ENCODE results near the gene DR1.

The DR1 gene

DNA sequence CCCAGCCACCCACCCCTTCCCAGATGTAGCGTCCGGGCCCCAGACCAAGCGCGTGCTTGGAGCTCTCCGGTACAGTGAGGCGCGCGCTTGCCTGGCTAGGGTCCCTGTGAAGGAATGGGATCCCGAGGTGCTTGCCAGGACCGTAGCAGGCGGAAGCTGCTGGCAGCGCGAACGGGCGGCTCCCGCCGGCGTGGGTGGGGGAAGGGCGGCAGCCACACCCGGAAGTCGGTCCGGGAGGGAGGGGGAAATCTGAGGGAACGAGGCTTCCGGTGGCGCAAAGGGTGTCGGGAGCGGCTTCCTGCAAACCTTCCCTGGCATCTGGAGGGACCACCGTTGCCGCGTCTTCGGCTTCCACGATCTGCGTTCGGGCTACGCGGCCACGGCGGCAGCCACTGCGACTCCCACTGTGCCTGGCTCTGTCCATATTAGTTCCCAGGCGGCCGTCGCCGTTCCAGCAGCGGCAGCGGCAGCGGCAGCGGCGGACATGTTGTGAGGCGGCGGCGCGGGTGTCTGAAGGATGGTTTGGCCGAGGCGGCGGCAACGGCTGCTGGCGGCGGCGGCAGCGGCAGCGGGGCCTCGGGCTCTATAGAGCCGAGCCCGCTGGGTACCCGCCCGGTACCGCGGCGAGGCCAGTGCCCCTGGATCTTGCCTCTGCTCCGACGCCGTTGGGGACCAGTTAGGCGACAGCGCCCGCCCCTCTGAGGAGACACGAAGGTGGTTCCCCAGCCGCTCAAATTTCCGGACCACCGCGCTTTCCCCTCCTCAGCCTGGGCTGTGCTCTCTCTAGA, at the start of gene DR1:
DR1 (plus strand) TSS at position 275 of the 788 bp plus-strand sequence. CDS start 739 bp downstream, outside the sequence.
- peak; percentile 10 for DNase-seq

DNA sequence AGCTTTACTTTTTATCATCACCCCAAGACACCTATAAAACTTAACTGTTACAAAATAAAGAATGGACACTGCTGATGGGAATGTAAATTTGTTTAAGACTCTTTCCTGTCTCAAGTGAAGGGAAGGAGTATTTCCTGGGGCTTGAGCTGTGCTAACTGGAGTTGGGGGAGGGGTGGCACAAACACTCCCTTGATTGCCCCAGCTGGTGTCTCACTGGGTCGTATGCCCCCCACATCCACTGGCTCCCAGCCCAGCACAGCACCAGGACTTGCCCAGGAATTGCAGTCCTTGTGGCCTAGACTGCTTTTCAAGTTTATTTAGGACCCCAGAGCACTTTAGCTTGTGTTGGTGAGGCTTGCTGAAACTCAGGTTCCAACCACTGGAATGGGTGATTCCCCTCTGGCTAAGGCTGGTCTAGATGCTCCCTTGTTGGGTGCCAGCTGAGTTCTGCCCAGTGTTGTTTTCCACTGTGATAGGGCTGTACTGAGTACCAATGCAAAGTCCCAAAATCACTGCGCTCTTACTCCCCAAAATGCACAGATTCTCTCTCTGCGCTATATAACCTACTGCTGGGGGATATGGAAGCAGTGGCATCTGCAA, 49.1 kb upstream of the DR1 start:
- DNase-seq, result no peak

- no peak for DNase-seq
Measured at GRCh38 chr1:93301131-93301530, 44.6 kb upstream of the DR1 start.

DNA sequence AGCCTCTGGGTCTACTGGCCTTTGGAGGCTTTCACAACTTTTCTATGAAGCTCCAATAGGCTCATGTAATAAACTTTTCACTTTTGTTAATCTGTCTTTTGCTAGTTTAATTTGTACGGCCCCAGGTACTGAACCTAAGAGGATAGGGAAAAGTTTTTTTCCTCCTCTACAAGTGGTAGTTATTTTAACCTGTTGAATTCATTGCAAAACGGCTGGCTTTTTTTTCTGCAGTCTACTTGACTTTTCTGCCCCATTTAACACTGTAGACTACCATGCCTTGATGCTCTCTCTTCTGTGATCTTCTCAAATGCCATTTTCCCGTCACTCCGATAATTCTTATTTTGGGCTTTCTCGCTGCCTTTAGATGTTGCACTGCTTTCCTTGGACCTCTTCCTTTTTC, 43.6 kb upstream of the DR1 start:
- no peak for DNase-seq

GRCh38 chr1:93304716-93305138, 41.0 kb upstream of the DR1 start:
- DNase-seq, result no peak

DNA sequence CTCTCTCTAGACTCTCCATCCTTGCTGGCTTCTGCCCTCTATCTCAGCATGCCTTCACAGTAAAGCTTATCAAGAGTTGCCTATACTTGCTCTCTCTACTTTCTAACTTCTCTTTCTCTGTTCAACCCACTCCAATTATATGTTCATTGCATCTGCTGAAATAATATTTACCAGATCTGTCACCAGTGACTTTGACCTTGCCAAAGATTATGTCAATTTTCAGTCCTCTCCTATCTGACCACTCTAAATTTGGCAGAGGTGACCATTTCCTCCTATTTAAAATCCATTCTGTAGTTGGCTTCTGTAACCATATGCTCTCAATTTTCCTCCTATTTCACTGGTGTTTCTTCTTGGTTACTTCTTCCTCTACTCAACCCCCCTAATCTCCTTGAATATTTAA, 38.8 kb upstream of the DR1 start:
- DNase-seq, result no peak

GRCh38 chr1:93313026-93313425, 32.7 kb upstream of the DR1 start:
- DNase-seq, result no peak

DNA sequence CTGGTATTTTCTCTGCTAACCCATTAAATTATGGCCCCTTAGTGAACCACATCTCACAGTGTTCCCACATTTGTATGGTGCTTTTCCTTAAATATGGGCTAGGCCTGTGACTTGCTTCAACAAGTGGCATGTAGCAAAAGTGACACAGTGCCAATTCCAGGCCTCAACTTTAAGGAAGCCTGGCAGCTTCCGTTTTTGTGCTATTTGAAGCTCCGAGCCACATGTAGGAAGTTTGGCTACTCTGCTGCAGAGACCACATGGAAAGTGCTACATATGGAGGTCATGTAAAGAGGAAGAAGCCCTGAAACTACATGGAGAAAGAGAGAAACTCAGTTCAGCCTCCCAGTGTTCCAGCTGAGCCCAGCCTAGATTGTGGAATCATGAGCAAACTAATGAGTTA, 28.5 kb upstream of the DR1 start:
- no peak for DNase-seq

GRCh38 chr1:93317943-93318342, 27.8 kb upstream of the DR1 start:
- no peak for DNase-seq

DNA sequence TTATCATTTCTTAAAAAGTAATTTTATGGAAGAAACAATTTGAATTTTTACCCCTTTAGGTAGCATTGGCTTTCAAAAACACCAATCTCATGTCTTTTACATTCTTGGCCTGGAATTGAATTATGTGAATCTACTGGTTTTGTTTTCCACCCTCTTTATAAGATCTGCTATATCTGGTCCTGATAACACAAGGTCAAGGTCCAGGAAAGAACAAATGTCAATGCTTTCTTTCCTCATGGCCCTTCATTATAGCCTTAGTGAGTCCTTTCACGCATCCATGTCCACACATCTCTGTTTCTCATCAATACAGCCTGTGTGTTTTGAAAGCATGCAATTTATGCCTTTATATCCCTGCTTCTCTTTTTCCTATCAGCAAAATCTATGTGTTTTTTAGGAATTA, 24.0 kb upstream of the DR1 start:
- DNase-seq, result no peak

GRCh38 chr1:93322349-93322748, 23.4 kb upstream of the DR1 start:
- DNase-seq, result no peak

GRCh38 chr1:93323185-93323820, 22.4 kb upstream of the DR1 start:
- DNase-seq, result no peak

GRCh38 chr1:93324486-93325464, 20.9 kb upstream of the DR1 start:
- no peak for DNase-seq

DNA sequence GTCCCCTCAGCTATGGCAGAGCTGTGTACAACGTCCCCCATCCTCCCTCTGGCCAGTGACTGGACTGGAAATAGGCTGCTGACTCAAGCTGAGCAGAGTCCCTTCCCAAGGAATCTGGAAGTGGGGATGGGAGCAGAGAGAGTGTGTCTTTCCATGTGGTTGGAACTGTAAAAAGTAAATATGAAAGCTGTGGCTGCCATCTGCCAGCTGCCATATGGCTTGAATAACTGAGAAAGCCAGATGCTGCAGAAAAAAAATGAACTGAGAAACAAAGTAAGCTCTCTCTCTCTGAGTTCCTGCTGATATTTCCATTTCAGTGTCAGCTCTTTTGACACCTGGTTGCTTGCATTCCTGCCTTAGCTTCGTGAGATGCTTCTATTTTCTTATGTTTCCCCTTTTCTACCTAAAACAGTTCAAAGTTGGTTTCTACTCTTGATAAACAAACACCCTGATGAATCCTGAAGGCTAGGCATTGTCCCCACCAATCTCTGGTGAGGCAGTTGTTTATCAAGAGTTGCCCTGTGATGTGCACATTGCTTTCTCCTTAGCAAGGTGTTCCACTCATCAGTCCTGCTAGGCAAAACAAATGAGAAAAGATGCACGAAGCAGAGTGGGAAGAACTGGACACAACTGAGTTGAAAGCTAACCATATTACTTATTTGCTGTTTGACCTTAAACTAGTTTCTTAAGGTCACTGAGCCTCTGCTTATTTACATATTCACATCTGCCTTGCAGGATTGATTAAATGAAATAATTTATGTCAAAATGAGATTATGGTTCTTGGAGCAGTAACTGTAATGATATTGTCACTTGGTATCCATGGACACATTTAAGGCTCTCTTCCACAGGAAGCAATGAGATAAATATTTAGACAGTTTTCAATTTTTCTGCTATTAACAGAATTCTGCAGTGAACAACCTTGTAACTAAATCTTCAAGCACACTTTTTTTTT, 16.6 kb upstream of the DR1 start:
- no peak for DNase-seq

GRCh38 chr1:93330196-93330595, 15.5 kb upstream of the DR1 start:
- no peak for DNase-seq

DNA sequence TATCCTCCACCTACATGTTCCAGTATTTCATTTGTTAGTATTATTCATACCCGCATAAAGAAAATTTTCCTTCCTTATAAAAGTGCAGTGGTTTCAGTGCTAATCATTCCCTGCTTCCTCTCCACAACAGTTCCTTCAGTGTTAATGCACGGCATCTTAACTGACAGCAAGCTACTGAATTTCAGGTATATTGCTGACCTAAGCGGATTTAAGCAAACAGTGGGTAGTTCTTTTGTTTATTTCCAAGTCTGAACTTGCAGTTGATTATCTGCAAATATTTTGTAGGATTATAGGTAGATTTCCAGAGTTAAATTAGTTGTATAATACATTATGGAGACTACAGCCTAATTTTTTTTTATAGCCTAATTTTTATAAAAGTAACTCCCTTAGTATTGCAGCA, 15.1 kb upstream of the DR1 start:
- DNase-seq, result no peak

DNA sequence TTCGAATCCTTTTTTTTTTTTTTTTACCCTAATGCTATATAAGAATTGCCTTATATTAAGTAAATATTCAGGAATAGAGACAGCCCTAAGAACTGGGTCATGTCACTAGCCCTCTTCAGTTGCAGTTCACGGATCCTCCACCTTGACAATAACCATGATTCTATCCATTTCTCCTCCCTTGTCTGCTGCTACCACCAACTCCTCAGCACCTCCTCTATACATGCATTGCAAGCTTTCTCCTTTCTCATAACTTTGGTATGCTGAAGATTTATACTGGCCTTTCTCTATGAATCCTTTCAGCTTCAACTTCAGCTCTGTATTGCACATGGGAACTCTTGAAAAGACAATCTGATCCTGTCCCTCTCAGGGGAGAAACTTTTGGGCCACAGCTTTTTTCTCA, 14.3 kb upstream of the DR1 start:
- no peak for DNase-seq

DNA sequence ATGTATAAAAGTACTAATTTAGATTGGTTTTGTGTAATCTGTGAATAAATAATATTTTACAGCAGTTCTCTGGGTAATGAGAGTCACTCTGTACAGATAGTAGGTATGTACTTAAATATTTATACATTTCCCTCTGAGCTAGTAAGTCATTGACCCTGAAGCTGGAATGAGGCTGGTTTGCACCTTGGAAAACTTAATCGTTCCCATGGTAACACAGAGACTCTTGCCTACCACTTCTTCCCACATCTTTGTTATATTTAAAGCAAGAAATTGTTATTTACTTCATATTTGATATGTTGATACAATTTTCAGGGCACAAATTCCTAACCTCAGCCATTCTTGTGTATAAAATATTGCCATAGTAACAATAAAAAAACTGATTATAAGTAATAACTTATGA, 13.3 kb upstream of the DR1 start:
- DNase-seq, result no peak

DNA sequence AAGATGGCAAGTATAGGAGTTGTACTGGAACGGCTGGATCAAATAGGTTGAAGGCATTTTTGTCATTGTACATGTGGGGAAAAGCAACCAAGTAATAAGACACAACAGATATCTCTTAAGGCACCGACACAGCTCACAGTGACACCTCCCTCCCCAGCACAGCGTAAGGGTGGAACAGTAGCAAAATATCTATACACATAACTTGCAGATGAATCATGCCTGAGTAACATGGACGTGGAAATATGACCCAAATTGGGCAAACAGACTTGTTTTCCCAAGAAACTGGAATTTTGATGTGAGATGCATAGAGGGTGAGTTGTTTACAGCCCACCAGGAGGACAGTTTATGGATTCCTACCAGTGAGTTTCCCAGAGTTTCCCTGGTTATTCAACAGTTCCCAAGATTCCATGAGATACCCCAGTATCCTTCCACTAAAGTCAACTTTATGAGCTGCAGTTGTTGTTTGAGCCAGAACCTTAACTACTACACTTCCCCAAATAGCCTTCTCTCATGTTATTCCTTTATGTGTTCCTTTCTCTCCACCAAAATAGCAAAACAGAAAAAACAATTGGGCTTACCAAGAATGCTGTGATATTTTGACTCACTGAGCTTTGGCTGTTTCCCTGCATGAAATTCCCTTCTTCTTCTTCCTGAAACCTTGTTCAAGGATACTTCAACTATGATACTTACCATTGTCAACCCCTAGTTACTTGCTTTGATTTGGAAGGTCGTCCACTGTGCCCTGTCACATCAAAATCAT, 7.1 kb upstream of the DR1 start:
- DNase-seq, result no peak

DNA sequence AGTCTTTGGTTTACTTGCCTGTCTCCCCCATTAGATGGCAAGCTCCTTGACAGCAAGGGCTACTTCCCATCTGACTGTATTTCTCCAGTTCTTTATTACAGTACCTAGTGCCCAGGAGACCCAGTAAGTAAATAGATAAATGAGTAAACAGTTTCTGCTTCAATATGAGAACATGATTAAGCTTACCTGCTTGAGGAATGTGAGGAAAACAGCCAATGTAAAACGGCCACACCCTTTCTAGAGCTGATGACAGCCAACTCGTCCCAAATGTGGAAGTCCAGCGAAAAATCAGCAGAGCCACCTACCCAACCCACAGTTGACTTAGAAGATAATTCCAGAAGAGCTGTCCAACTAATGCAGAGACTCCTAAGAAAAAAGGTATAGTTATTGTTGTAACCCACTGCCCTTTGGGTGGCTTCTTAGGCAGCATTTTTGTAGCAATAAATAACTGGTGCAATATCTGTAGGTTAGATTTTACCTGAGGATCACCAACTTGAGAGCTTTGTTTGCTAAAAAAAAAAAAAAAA, 6.5 kb upstream of the DR1 start:
- no peak for DNase-seq

DNA sequence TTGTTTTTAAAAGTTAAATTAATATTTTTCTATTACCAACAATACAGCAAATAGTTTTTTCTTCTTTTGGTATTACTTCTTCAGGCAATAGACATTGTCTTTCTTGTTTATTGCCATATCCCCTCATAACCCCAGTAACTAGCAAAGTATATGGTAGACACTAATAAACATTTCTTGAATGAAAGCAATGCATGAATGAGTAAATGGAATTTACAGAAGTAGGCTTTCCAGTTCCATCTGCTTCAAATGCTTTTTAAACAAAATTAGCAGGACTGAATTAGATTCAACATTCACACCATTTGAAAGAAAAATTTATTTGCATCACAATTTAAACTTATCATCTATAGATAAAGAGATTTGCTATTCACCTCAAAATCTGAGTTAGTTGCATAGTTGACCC, 5.6 kb upstream of the DR1 start:
- DNase-seq, result no peak
